ENCODE data around the gene BMP3. TPM values are rescaled to one million over a fixed set of nuclear protein-coding genes. Genes with fewer than 3 reads are reported as not detected.

BMP3 gene
- total and polyA plus RNA-seq, 12 donors: 0.07 to 1.00 (median 0.35) TPM

- no peaks in the 10 kb centered on the region for H3K27me3 ChIP-seq
- intact Hi-C loops (cut with DNase I): no loop called here
- H3K9me3 ChIP-seq (replicated peaks in 1 of 3): no peaks in the 10 kb centered on the region
- no peak overlapping the region for H3K27ac ChIP-seq
- H3K36me3 ChIP-seq (replicated peaks in 1 of 2): no peaks in the 10 kb centered on the region
- H3K4me3 ChIP-seq: no peak overlapping the region
- no peak for DNase-seq
- TF ChIP-seq POLR2A (IDR thresholded peaks at IDR 0.05): no peak
- TF ChIP-seq, protein P1, sequence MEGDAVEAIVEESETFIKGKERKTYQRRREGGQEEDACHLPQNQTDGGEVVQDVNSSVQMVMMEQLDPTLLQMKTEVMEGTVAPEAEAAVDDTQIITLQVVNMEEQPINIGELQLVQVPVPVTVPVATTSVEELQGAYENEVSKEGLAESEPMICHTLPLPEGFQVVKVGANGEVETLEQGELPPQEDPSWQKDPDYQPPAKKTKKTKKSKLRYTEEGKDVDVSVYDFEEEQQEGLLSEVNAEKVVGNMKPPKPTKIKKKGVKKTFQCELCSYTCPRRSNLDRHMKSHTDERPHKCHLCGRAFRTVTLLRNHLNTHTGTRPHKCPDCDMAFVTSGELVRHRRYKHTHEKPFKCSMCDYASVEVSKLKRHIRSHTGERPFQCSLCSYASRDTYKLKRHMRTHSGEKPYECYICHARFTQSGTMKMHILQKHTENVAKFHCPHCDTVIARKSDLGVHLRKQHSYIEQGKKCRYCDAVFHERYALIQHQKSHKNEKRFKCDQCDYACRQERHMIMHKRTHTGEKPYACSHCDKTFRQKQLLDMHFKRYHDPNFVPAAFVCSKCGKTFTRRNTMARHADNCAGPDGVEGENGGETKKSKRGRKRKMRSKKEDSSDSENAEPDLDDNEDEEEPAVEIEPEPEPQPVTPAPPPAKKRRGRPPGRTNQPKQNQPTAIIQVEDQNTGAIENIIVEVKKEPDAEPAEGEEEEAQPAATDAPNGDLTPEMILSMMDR (IDR thresholded peaks at IDR 0.05): no peak
- 67 to 81% (median 75%) methylated on average over 3 of the region's 3 CpGs for WGBS, 4 donors
- H3K4me1 ChIP-seq (replicated peaks in 1 of 2): no peaks in the 10 kb centered on the region
Measured at GRCh38 chr4:81085979-81086378, 55.5 kb downstream of the BMP3 start.

DNA sequence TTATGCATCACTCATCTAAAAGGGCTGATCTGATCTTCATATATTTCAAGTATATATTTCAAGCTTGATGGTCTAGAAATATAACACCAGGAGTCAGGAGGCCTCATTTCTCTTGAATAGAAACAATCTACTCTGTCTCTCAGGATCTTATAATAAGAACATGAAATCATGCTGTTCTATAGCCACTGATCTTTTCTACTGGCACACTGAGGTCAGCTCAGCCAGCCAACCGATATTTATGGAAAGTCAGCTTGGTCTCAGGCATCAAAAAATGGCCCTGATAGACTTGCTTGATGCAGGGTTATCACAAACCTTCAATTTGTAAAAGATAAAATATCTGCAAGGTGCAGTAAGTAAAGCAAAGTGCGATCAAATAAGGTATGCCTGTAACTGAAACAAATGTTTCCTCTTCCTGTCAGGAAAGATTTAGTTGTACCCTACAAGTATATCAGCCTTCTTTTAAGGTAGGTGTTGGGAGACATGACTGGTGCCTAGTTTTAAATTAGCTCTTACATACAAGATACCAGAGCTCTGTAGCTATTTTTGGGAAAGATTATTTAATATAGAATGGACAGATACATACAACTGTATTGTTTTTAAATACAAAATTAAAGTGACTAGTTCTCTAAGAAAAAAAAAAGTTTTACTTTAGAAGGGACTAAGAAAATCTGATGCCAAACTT, 63.4 kb downstream of the BMP3 start:
- TF ChIP-seq POLR2A (IDR thresholded peaks at IDR 0.05): no peak
- TF ChIP-seq, protein P1 (IDR thresholded peaks at IDR 0.05): no peak
- H3K36me3 ChIP-seq (replicated peaks in 1 of 2): no peaks in the 10 kb centered on the region
- no peaks in the 10 kb centered on the region for H3K27me3 ChIP-seq
- H3K9me3 ChIP-seq (replicated peaks in 1 of 3): no peaks in the 10 kb centered on the region
- no peaks in the 10 kb centered on the region for H3K4me1 ChIP-seq (replicated peaks in 1 of 2)
- no peak for DNase-seq
- intact Hi-C loops (cut with DNase I): no loop called here
- no peak overlapping the region for H3K4me3 ChIP-seq
- no peak overlapping the region for H3K27ac ChIP-seq
- WGBS, 4 donors: 71 to 80% (median 77%) methylated on average over 2 of the region's 2 CpGs

GRCh38 chr4:81095389-81095788, 64.9 kb downstream of the BMP3 start:
- Histone ChIP-seq H3K36me3 (replicated peaks in 1 of 2) (no peaks in the 10 kb centered on the region), H3K9me3 (replicated peaks in 1 of 3) (no peaks in the 10 kb centered on the region), H3K27me3 (no peaks in the 10 kb centered on the region), H3K4me3 (no peak overlapping the region), H3K27ac (no peak overlapping the region), H3K4me1 (replicated peaks in 1 of 2) (no peaks in the 10 kb centered on the region)
- intact Hi-C loops (cut with DNase I): no loop called here
- TF ChIP-seq, protein P1 (IDR thresholded peaks at IDR 0.05): no peak
- TF ChIP-seq POLR2A (IDR thresholded peaks at IDR 0.05): no peak
- WGBS, 4 donors: 61 to 78% (median 65%) methylated on average over 2 of the region's 2 CpGs
- DNase-seq: no peak

GRCh38 chr4:81096566-81096965, 66.1 kb downstream of the BMP3 start:
- 71 to 92% (median 81%) methylated on average over 1 of the region's 1 CpG for WGBS, 4 donors
- no peak for DNase-seq
- intact Hi-C loops (cut with DNase I): no loop called here
- H3K9me3 ChIP-seq (replicated peaks in 1 of 3): no peaks in the 10 kb centered on the region
- TF ChIP-seq, protein P1 (IDR thresholded peaks at IDR 0.05): no peak
- no peak for TF ChIP-seq POLR2A (IDR thresholded peaks at IDR 0.05)
- H3K4me3 ChIP-seq: no peak overlapping the region
- H3K27me3 ChIP-seq: no peaks in the 10 kb centered on the region
- no peak overlapping the region for H3K27ac ChIP-seq
- no peaks in the 10 kb centered on the region for H3K36me3 ChIP-seq (replicated peaks in 1 of 2)
- H3K4me1 ChIP-seq (replicated peaks in 1 of 2): no peaks in the 10 kb centered on the region

Data from adrenal gland (tissue), 12 donors.